HEK293 (cell line): ENCODE results near the gene PLEKHG4B.
A peak's percentile ranks its signal among the peaks of the same experiment; 100 is the strongest.

ENCODE experiments used
- CTCF ChIA-PET: fragments of 350-600 bp; formaldehyde crosslinking; extraction: SDS; loops from one replicate; lab custom pipeline; 2021; ENCODE audit warnings: antibody characterized with exemption; lab: Yijun Ruan, JAX
- POLR2A ChIA-PET: fragments of 300-600 bp; formaldehyde crosslinking; extraction: SDS; loops from one replicate; lab custom pipeline; 2020; ENCODE audit warnings: antibody characterized with exemption, inconsistent platforms; lab: Yijun Ruan, JAX
- H3K27ac ChIP-seq: fragments of 200-500 bp; sonication (Bioruptor generic); 2 replicates; pipeline ENCODE4 v1.5.1; 2014; ENCODE audit warnings: low read depth, low read length, control low read depth, inconsistent platforms; ENCODE audit errors: extremely low read depth
- H3K36me3 ChIP-seq, 2 experiments: fragments of 200-500 bp in 1 of 2; sonication (Bioruptor generic) in 1 of 2; 1 replicate in 1 of 2; 2 replicates in 1 of 2; pipeline ENCODE4 v1.5.1; 2014 to 2017; ENCODE audit warnings: inconsistent platforms in 2 of 2, low read length in 2 of 2; ENCODE audit not compliant: control insufficient read depth in 2 of 2, insufficient read depth in 1 of 2
- H3K4me1 ChIP-seq: fragments of 200-500 bp; sonication (Bioruptor generic); 2 replicates; pipeline ENCODE4 v1.5.1; 2014; ENCODE audit warnings: mild to moderate bottlenecking, low read length, inconsistent platforms; ENCODE audit not compliant: control insufficient read depth, insufficient read depth
- H3K4me3 ChIP-seq: 2 replicates; pipeline ENCODE4 v1.5.1; 2011; ENCODE audit warnings: low read depth, mild to moderate bottlenecking, control low read depth, low read length, moderate library complexity
- H3K9me3 ChIP-seq: fragments of 200-500 bp; sonication (Bioruptor generic); 2 replicates; pipeline ENCODE4 v1.5.1; 2014; ENCODE audit warnings: low read depth, low read length, inconsistent platforms; ENCODE audit not compliant: control insufficient read depth, insufficient read depth
- EGR2 ChIP-seq: fragments of 450-650 bp; formaldehyde crosslinking; IDR thresholded peaks from 2 replicates; pipeline ENCODE4 v1.5.1; 2016; ENCODE audit warnings: low read depth, missing biosample characterization, missing genetic modification characterization
- KLF16 ChIP-seq: fragments of 450-650 bp; formaldehyde crosslinking; IDR thresholded peaks from 2 replicates; pipeline ENCODE4 v1.5.1; 2017; ENCODE audit warnings: missing biosample characterization, missing genetic modification characterization
- REPIN1 ChIP-seq: fragments of 450-650 bp; formaldehyde crosslinking; IDR thresholded peaks from 2 replicates; pipeline ENCODE4 v1.5.1; 2017; ENCODE audit warnings: missing biosample characterization, missing genetic modification characterization, low read depth
- SCRT1 ChIP-seq: fragments of 450-650 bp; formaldehyde crosslinking; IDR thresholded peaks from 2 replicates; pipeline ENCODE4 v1.5.1; 2016; ENCODE audit warnings: missing biosample characterization, missing genetic modification characterization, borderline replicate concordance
- SCRT2 ChIP-seq: fragments of 450-650 bp; formaldehyde crosslinking; IDR thresholded peaks from 2 replicates; pipeline ENCODE4 v1.5.1; 2016; ENCODE audit warnings: missing biosample characterization, missing genetic modification characterization
- ZBTB7A ChIP-seq: fragments of 450-650 bp; formaldehyde crosslinking; IDR thresholded peaks from 2 replicates; pipeline ENCODE4 v1.5.1; 2016; ENCODE audit warnings: low read depth, missing biosample characterization, missing genetic modification characterization
- ZFP41 ChIP-seq: fragments of 450-650 bp; formaldehyde crosslinking; IDR thresholded peaks from 2 replicates; pipeline ENCODE4 v1.5.1; 2016; ENCODE audit warnings: missing biosample characterization, missing genetic modification characterization, borderline replicate concordance
- ZNF112 ChIP-seq: fragments of 450-650 bp; formaldehyde crosslinking; IDR thresholded peaks from 2 replicates; pipeline ENCODE4 v1.5.0; 2017; ENCODE audit warnings: missing biosample characterization, missing genetic modification characterization
- ZNF157 ChIP-seq: fragments of 450-650 bp; formaldehyde crosslinking; IDR thresholded peaks from 2 replicates; pipeline ENCODE4 v1.5.1; 2016; ENCODE audit warnings: missing biosample characterization, missing genetic modification characterization
- ZNF2 ChIP-seq: fragments of 450-650 bp; formaldehyde crosslinking; IDR thresholded peaks from 2 replicates; pipeline ENCODE4 v1.5.1; 2016; ENCODE audit warnings: missing biosample characterization, missing genetic modification characterization
- ZNF354C ChIP-seq: fragments of 450-650 bp; formaldehyde crosslinking; IDR thresholded peaks from 2 replicates; pipeline ENCODE4 v1.5.1; 2016; ENCODE audit warnings: missing biosample characterization, missing genetic modification characterization, low read depth, borderline replicate concordance
- ZNF366 ChIP-seq: fragments of 450-650 bp; formaldehyde crosslinking; conservative IDR thresholded peaks from 2 replicates; pipeline ENCODE4 v1.5.1; 2016; ENCODE audit warnings: missing biosample characterization, missing genetic modification characterization
- ZNF37A ChIP-seq: fragments of 450-650 bp; IDR thresholded peaks from 2 replicates; pipeline ENCODE4 v1.5.1; 2018; ENCODE audit warnings: missing biosample characterization, missing genetic modification characterization
- ZNF701 ChIP-seq: fragments of 450-650 bp; formaldehyde crosslinking; IDR thresholded peaks from 2 replicates; pipeline ENCODE4 v1.5.1; 2016; ENCODE audit warnings: missing biosample characterization, missing genetic modification characterization
- ZNF707 ChIP-seq: fragments of 450-650 bp; formaldehyde crosslinking; IDR thresholded peaks from 2 replicates; pipeline ENCODE4 v1.5.1; 2016; ENCODE audit warnings: missing biosample characterization, missing genetic modification characterization
- ZNF777 ChIP-seq: fragments of 450-650 bp; formaldehyde crosslinking; IDR thresholded peaks from 2 replicates; pipeline ENCODE4 v1.5.1; 2017; ENCODE audit warnings: missing biosample characterization, missing genetic modification characterization, borderline replicate concordance
- ZNF792 ChIP-seq: fragments of 450-650 bp; formaldehyde crosslinking; IDR thresholded peaks from 2 replicates; pipeline ENCODE4 v1.5.1; 2016; ENCODE audit warnings: missing biosample characterization, missing genetic modification characterization
- TF ChIP-seq, protein P1 (sequence below): fragments of 450-650 bp; formaldehyde crosslinking; IDR thresholded peaks from 2 replicates; pipeline ENCODE4 v1.5.1; 2016; ENCODE audit warnings: missing biosample characterization, missing genetic modification characterization
- TF ChIP-seq, protein P2 (sequence below): fragments of 450-650 bp; formaldehyde crosslinking; IDR thresholded peaks from 2 replicates; pipeline ENCODE4 v1.5.1; 2016; ENCODE audit warnings: missing biosample characterization, missing genetic modification characterization, low read depth
- TF ChIP-seq, protein P3 (sequence below): fragments of 450-650 bp; formaldehyde crosslinking; IDR thresholded peaks from 2 replicates; pipeline ENCODE4 v1.5.1; 2017; ENCODE audit warnings: missing biosample characterization, missing genetic modification characterization

The PLEKHG4B gene

DNA sequence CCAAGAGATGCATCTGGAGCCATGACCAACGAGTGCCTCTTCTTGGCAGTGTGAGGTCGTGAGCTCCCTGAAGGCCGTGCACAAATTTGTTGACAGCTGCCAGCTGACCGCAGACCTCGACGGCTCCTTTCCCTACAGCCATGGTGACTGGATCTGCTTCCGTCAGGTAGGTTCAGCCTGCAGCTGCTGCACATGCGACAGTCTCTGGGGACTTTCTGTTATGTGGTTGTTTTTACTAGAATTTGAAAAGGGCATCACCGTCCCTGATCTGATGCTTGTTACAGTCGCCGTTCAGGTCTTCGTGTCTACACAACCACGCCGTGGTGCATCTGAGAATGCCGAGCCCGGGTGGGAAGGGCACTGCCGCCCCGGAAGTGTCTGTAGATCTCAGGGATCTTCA is 62.9 kb downstream of the PLEKHG4B start:
- TF ChIP-seq, protein P1, sequence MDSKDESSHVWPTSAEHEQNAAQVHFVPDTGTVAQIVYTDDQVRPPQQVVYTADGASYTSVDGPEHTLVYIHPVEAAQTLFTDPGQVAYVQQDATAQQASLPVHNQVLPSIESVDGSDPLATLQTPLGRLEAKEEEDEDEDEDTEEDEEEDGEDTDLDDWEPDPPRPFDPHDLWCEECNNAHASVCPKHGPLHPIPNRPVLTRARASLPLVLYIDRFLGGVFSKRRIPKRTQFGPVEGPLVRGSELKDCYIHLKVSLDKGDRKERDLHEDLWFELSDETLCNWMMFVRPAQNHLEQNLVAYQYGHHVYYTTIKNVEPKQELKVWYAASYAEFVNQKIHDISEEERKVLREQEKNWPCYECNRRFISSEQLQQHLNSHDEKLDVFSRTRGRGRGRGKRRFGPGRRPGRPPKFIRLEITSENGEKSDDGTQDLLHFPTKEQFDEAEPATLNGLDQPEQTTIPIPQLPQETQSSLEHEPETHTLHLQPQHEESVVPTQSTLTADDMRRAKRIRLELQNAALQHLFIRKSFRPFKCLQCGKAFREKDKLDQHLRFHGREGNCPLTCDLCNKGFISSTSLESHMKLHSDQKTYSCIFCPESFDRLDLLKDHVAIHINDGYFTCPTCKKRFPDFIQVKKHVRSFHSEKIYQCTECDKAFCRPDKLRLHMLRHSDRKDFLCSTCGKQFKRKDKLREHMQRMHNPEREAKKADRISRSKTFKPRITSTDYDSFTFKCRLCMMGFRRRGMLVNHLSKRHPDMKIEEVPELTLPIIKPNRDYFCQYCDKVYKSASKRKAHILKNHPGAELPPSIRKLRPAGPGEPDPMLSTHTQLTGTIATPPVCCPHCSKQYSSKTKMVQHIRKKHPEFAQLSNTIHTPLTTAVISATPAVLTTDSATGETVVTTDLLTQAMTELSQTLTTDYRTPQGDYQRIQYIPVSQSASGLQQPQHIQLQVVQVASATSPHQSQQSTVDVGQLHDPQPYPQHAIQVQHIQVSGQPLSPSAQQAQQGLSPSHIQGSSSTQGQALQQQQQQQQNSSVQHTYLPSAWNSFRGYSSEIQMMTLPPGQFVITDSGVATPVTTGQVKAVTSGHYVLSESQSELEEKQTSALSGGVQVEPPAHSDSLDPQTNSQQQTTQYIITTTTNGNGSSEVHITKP: no peak
- TF ChIP-seq KLF16 (tag by site-specific recombination) (no peak), REPIN1 (tag by site-specific recombination) (no peak), ZNF701 (tag by site-specific recombination) (no peak), EGR2 (tag by site-specific recombination) (no peak), ZNF366 (tag by site-specific recombination) (no peak), ZNF2 (tag by site-specific recombination) (no peak), SCRT2 (tag by site-specific recombination) (no peak), ZNF792 (tag by site-specific recombination) (no peak), ZBTB7A (no peak), ZNF37A (tag by site-specific recombination) (no peak), ZNF777 (tag by site-specific recombination) (no peak), ZNF157 (no peak), ZNF112 (tag by site-specific recombination) (no peak), ZFP41 (tag by site-specific recombination) (no peak), ZNF707 (tag by site-specific recombination) (no peak), ZNF354C (tag by site-specific recombination) (no peak)
- TF ChIP-seq, protein P2, sequence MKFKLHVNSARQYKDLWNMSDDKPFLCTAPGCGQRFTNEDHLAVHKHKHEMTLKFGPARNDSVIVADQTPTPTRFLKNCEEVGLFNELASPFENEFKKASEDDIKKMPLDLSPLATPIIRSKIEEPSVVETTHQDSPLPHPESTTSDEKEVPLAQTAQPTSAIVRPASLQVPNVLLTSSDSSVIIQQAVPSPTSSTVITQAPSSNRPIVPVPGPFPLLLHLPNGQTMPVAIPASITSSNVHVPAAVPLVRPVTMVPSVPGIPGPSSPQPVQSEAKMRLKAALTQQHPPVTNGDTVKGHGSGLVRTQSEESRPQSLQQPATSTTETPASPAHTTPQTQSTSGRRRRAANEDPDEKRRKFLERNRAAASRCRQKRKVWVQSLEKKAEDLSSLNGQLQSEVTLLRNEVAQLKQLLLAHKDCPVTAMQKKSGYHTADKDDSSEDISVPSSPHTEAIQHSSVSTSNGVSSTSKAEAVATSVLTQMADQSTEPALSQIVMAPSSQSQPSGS: no peak
- no peaks in the 10 kb centered on the region for H3K4me1 ChIP-seq
- H3K36me3 ChIP-seq: peaks cover 3% of the 10 kb centered on the region in 2 experiments; a peak in 2 of 3 replicates
- no peaks in the 10 kb centered on the region for H3K9me3 ChIP-seq
- ChIA-PET CTCF (interaction anchor here (0.7 kb wide), 1 partner anchor 24 kb away, joined by 3 read pairs; no protein-coding TSS in a partner anchor), POLR2A (no interaction called here)
- H3K27ac ChIP-seq: no peak overlapping the region
- H3K4me3 ChIP-seq: no peak overlapping the region

DNA sequence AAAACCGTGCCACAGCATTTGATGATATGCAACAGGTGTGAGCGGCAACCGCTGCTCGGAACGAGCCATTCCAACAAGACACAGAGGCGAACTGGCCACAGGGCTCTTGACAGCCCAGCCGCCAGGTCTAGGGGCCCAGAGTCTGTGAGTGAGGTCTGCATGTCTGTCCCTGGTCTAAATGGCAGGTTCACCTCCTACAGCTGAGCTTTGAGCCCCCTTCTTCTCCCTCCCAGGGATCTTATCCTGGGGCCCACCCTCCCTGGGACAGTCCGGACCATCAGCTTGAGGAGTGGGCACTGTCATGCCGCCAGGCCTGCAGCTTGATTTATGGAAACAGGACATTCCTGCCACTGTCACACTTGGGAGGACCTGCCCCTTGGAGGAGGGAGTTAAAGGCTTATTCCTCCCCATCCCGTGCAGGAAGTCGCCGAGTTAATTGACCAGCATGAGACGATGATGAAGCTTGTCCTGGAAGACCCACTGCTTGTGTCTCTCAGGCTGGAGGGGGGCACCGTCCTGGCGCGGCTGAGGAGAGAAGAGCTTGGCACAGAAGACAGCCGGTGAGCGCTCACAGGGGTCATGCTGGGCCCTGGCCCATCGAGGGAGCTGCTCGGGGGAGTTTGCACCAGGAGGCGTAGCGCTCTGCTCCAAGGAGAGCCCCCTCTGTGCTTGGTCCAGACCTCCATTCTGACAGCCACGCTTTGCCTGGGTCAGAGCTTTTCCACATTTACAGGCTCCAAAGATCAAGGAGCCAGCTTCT is 63.9 kb downstream of the PLEKHG4B start:
- Histone ChIP-seq H3K4me3 (no peak overlapping the region), H3K36me3 (peaks cover 3% of the 10 kb centered on the region in 2 experiments; a peak in 2 of 3 replicates), H3K27ac (no peak overlapping the region), H3K4me1 (no peaks in the 10 kb centered on the region), H3K9me3 (no peaks in the 10 kb centered on the region)
- TF ChIP-seq SCRT1 (tag by site-specific recombination) (peak; percentile 61; the same call in 1 of the 2 replicates), KLF16 (tag by site-specific recombination) (no peak), SCRT2 (tag by site-specific recombination) (peak; percentile 86)
- TF ChIP-seq, protein P3, sequence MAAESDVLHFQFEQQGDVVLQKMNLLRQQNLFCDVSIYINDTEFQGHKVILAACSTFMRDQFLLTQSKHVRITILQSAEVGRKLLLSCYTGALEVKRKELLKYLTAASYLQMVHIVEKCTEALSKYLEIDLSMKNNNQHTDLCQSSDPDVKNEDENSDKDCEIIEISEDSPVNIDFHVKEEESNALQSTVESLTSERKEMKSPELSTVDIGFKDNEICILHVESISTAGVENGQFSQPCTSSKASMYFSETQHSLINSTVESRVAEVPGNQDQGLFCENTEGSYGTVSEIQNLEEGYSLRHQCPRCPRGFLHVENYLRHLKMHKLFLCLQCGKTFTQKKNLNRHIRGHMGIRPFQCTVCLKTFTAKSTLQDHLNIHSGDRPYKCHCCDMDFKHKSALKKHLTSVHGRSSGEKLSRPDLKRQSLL (tag by site-specific recombination): no peak
- ChIA-PET CTCF (no interaction called here), POLR2A (no interaction called here)
